KG1 (cell line): ENCODE measurements around the gene GTF3C4.

Experiments used
- DNase-seq: peaks from one replicate; lab custom pipeline; 2025; lab: John Stamatoyannopoulos, UW

The GTF3C4 gene, protein sequence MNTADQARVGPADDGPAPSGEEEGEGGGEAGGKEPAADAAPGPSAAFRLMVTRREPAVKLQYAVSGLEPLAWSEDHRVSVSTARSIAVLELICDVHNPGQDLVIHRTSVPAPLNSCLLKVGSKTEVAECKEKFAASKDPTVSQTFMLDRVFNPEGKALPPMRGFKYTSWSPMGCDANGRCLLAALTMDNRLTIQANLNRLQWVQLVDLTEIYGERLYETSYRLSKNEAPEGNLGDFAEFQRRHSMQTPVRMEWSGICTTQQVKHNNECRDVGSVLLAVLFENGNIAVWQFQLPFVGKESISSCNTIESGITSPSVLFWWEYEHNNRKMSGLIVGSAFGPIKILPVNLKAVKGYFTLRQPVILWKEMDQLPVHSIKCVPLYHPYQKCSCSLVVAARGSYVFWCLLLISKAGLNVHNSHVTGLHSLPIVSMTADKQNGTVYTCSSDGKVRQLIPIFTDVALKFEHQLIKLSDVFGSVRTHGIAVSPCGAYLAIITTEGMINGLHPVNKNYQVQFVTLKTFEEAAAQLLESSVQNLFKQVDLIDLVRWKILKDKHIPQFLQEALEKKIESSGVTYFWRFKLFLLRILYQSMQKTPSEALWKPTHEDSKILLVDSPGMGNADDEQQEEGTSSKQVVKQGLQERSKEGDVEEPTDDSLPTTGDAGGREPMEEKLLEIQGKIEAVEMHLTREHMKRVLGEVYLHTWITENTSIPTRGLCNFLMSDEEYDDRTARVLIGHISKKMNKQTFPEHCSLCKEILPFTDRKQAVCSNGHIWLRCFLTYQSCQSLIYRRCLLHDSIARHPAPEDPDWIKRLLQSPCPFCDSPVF

GRCh38 chr9:132670457-132671391, at the start of gene GTF3C4:
Gene GTF3C4, plus strand, starts transcription at chr9:132670464. Its CDS starts 135 bp downstream, at chr9:132670599.
- no peak for DNase-seq

DNA sequence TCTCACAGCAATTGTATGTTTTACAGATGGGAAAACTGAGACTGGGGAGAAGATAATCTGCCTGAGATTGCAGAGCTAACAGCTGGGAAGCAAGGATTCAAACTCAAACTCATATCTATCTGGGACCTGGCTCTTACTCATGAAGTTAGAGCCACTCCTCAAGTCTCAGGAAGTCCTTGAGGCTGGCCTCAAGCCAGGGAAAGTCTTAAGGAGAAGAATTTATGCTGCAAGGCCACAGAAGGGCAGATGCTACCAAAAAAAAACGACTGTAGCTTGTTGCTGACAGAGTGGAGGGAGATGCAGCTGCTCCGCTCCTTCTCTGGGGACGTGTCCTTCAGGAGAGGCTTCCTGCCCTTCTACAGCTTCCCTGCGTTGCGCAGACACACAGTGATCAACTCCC, 48.1 kb upstream of the GTF3C4 start:
- DNase-seq: no peak

DNA sequence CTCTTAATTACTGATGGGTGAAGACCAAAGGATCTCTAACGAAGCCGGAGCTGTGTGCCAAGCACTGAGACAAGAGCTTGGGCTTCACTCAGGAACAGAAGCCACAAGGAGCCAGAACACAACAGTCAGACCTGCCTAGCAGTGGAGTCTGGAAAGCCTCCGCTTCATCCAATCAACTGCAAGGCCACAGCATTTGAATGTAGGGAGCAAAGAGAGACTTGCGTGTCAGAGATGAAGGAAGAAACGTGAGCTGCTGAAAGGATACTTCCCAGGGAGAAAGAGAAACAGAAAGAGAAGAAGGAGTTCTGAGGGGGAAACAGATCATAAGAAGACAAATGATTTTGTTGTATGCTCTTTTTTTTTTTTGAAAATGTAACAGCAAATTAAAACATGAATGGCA, 44.0 kb upstream of the GTF3C4 start:
- DNase-seq: no peak

DNA sequence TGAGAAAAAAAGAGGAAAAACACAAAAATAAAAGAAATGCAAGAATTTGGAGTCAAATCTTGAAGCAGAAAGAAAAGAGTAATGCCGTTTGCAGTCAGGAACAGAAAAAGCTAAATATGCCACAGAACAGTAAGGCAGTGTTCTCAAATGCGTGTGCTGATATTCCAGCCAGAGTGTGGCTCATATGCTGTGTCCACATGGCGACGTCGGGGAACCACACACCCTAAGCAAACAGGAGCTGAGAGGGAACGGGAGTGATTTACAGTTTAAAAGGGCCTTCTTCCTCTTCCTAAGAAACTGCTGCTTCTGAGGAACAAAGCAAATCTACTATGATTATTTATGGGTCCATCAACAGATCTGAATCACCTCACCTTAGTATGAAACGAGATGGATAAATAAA, 43.2 kb upstream of the GTF3C4 start:
- DNase-seq: no peak

GRCh38 chr9:132627594-132627993, 42.7 kb upstream of the GTF3C4 start:
- DNase-seq: no peak

DNA sequence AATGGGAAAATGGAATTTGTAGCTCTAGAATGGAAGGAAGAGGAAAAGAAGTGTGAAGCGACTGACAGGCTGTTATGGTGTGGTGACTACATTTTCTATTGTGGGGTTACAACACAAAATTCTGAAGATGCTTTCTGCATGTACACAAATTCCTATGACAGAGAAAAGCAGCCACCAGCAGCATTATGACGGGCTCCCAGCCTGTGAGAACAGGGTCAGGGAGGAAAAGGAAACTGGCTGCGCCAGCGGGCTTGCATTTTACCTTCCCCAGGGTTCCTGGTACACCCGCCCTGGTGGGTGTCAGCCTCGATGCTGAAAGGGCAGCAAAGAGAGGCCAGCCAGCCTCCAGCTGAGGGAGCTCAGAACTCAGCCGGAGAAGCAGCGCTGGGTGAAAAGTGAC, 41.5 kb upstream of the GTF3C4 start:
- DNase-seq: no peak

GRCh38 chr9:132630116-132630515, 40.1 kb upstream of the GTF3C4 start:
- DNase-seq: no peak

- DNase-seq: no peak
Measured at GRCh38 chr9:132630811-132631210, 39.5 kb upstream of the GTF3C4 start.

DNA sequence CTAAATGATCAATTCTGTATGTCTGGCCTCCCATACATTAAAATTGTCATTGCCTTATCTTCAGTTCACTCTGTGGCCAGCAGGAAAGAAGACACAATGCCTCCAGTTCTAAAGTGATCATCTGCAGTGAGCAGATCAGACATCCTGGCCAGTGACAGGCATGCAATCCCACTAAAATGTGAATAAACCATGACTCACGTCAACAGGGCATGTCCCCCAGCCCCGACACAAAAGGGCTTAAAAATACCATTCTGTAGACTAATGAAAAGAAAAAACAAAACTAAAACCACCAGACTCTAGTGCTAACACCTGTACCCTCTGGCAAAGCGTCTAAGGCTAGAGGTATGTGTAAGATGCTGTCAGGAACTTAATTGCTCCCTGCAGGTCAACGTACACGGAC, 39.0 kb upstream of the GTF3C4 start:
- no peak for DNase-seq

DNA sequence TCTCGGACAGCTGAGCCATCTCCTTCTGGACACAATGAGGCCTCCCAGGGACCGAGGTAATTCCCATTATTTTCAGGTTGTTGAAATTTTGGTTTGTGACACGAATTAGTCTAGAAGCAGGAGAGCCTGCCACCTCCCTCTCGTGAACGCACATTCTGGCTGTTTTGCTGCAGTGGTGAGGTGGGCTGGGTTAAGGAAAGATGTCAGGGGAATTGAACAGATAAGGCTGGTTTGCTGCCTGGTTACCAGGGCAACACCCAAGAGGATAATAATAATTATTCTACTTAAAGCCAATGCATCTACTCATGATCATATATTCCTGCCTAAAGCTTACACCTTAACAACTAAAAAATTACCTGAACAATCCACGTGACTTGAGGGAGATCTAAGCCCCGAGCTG, 38.6 kb upstream of the GTF3C4 start:
- no peak for DNase-seq

- no peak for DNase-seq
Measured at GRCh38 chr9:132632413-132633129, 37.7 kb upstream of the GTF3C4 start.

GRCh38 chr9:132634327-132634726, 35.9 kb upstream of the GTF3C4 start:
- no peak for DNase-seq

GRCh38 chr9:132637351-132637750, 32.9 kb upstream of the GTF3C4 start:
- no peak for DNase-seq

GRCh38 chr9:132637801-132638200, 32.5 kb upstream of the GTF3C4 start:
- no peak for DNase-seq

DNA sequence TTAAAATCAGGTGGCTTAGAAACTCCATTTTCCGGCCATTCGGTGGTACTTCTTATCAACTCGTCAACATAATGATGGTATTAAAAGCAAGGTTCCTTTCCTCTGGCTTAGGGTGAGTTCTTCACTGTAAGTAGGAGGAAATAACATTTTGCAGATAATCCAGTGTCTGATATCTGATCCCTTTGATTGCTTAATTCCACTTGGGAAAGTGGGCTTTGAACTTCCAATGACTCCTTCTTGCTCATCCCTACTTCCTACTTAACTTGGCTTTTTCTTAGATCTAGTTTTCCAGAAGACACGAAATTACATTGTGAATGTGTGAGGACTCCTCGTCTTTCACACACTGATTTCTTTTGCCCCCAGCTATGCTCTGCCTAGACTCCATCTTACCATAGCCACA, 32.0 kb upstream of the GTF3C4 start:
- DNase-seq: no peak

DNA sequence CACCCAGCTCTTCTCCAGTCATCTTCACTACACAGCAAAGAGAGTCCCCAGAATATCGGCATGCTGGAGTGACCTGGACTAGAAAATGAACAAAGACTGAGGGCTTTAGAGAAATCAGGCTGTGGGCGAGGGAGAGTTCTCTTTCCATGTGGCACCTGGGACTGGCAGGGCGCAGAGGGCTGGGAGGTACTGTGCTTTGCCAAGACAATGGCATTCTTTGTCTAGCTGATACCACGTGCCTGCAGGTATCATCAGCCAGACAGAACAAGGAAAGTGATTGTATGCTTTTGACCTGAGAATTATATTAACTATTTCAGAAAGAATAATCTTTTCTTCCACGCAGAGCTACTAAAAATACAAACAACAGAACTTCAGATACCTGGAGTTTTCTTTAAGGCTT, 30.9 kb upstream of the GTF3C4 start:
- DNase-seq: no peak

- DNase-seq: no peak
Measured at GRCh38 chr9:132641216-132641615, 29.0 kb upstream of the GTF3C4 start.

- DNase-seq: no peak
Measured at GRCh38 chr9:132644251-132644650, 26.0 kb upstream of the GTF3C4 start.

GRCh38 chr9:132645306-132645705, 25.0 kb upstream of the GTF3C4 start:
- no peak for DNase-seq

DNA sequence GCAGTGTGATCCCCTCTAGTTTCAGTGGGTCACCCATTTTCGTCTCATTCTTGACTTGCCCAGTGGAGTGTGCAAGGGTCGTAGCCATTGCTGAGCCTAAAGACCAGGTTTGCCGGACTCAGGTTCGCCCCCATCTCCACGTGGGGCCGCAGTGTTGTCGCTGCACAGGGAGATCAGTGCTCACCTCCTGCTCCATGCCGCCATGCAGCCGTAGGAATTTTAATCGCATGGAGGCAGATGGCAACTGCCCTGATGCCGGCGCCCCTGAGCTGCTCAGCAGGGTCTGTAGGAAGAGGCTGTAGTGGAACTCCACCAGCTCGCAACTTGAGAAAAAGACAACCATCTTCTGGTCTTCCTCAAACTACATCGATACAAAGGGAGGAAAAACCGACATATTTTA, 24.6 kb upstream of the GTF3C4 start:
- no peak for DNase-seq

DNA sequence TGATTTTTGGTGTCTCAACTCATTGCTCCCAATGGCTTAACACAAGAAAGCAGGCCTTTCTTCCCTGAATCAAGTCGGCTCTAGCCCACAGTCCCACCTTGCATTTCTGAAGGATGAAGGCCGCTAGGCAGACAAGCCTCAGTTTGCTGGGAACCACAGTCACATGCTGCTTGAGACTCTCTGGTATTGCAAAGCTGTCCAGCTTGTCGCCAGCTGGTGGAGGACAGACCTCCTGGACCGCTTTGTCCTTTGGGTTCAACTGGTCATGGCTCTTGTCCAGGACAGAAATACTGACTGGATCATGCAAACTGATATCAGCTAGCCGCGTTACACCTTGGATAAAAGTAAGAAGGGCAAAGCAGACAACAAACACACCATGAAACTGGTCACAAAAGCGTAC, 23.5 kb upstream of the GTF3C4 start:
- no peak for DNase-seq

DNA sequence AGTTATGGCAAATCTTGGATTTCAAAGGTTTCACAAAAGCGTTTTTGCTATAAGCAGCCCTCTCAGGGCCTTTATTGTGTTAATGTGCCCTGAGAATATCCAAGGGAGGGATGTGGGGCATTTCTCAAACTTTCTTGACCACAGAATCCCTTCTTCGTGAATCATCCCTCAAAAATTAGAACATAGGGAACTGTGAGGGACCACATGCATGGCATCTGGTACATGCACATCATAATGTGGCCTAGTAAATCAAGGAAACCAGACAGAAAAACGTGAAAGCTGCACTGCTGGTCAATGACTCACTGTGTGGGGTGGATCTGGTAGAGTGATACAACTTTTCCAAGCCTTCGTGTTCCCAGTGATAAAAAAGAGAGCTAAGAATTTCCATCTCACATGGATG, 22.9 kb upstream of the GTF3C4 start:
- DNase-seq: no peak
